NCI-H1092 (cell line): ENCODE measurements around the gene RNF224.

Experiments used
- DNase-seq: peaks from one replicate; lab custom pipeline; 2025; lab: John Stamatoyannopoulos, UW

Gene RNF224

DNA sequence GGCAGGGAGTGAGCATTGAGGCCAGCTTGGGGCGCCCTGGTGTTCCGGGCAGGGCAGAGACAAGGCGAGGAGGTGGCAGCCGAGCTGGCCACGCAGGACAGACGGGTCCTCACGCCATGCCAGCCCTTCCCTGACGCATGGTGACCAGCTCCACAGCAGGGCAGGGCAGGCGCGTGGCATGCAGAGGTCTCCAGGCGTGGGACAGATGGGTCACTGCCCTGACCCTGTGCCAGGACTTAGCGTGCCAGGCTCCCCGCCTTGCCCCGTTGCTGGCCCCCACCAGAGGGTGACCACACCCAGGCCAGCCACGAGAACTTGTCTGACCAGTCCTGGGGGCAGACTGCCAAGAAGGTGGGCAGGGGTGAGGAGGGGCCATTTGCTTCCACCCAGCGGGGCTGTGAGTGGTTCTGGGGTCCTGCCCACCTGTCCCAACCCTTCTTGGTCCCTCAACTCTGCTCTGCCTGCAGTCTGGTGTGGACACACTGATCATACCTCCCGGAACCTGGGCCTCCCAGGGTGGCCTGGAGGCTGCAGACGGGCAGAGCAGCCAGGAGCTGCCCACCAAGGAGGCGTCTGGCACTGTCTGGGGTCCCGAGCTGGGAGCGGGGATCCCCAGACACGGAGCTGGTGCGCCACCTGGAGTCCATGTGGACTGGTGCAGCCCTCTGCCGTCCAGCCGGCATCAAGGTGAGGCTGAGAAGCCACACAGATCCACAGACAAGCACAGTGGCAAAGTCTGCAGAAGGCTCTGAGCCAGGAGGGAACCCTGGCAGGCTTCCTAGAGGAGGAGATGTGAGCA, at the start of gene RNF224:
RNF224 (plus strand) TSS at position 449 of the 799 bp plus-strand sequence. CDS start 834 bp downstream, outside the sequence.
- DNase-seq, result peak; percentile 60

DNA sequence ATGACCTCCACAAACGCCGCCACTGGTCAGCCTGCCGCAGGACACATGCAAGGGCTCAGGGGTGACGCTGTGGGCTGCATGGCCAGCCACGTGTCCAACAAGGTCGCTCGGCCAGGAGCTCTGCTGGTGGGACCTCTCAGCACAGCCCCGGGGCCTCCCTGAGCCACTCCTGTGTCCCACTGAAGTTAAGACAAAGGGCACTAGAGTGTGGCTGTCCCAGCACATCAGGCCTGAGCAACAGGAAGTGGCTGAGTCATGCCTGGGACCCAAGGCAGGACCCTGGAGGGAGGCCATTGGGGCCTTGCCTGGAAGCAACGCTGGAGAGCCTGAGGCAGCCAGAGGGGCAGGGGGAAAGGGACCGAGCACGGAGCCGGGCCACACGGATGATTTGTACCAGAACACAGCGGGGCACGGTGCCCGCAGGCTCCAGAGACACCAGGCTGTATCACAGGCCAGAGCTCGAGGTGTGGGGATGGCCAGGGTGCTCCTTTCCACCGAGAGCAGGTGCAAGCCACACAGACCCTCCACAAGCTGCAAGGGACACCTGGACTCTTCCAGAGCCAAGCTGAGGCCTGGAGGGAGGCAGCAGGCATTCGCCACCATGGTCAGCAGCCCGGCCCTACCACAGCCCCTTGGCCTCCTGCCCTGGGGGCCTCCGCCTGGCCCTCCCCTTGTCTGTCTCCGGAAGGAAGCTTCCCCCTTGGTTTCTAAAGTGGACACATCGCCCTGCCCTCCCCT, 48.9 kb upstream of the RNF224 start:
- no peak for DNase-seq

DNA sequence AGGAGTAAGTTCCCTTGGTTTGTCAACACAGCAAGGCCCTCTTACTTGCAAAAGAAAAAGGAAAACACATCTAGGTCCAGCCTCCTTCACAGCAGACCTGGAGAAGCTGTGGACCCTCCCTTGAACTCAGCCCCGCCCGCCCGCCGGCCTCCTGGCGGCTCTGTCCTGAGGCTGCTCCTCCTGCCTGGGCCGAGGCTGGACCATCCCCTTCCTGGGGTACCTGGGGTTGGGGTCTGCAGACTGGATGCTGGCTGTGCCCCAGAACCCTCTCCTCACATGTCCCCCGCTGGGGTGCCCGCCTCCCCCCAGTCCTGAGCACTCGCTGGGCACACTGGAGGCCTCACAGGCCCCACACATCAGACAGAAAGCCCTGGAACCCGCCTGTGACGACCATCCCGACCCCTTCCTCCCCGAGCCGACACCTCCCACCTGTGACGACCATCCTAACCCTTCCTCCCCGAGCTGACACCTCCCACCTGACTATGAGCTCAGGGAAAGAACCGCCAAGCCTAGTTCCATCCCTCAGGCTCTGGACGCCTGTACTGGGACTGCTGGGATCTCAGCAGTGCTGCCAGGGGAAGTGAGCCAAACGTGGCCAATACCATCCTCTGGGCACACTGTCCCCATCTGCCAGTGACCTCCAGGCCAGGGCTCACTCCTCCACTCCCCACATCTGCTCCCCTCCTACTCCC, 48.2 kb upstream of the RNF224 start:
- DNase-seq, result no peak

DNA sequence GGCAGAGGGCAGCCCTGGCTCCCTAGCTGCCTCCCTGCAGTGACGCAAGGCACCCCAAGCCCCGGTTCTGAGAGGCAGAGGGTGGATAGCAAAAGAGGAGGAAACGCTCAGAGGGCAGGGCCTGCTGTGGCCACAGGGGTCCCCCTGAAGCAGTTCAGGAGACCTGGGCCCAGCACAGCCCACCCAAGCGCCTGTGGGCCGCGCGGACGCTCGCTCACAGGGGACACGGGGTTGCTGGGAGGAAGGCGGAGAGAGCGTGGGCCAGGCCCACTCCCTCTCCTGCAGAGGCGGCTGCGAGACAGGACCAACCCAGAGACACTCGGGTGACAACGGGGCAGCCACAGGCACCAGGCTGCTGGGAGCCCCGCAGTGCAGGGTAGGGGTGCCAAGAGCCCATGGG, 47.5 kb upstream of the RNF224 start:
- DNase-seq, result no peak

DNA sequence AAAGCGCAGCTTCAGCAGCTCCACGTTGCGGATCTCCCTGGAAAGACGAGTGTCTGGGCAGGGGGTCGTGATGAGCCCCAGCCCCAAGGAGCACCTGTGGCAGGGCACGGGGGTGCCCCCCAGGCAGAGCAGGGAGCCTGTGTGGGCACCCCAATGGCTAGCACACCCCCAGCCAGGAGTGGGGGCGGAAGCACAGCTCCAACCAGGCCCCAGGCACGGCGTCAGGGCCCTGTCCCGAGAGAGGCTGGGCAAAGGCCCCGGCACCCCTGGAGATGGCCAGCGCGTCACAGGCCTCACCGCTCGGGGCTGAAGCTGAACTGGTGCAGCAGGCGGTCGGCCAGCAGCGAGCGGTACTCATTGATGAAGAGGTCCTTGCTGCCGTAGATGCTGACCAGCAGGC, 46.8 kb upstream of the RNF224 start:
- no peak for DNase-seq

DNA sequence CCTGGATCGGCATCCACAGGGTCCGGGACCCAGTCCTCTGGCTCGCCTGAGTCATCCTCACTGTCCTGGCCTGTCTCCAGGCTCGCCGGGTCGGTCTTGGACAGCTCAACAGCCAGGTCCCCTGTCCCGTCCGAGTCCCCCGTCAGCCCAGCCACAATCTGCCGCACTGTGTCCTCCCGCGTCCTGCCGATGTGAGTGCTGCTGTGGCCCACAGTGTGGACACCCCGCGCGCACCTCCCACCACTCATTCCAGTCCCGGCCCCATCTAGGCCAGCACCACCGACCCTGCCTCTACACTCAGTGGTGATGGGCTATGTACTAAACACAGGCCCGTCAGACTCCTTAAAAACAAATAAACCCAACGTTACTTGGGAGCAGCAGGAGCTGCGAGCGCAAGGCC, 45.6 kb upstream of the RNF224 start:
- no peak for DNase-seq

DNA sequence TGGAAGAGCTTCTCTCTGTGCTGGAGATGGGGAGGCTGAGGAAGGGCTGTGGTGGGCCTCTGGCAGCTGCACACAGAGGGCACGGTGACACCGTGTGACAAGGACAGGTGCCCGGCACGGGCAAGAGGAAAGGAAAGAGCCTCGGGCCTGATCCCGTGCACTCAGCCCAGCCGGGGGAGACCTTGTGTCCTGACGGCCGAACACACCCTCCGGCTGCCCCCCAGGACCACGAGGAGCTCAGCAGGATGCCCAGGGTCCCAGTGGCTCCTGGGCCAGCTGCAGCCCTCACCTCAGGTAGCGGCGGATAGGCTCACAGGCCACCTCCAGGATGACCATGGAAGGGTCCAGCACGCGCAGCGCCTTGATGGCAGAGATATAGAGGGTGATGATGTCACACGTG, 44.5 kb upstream of the RNF224 start:
- no peak for DNase-seq

DNA sequence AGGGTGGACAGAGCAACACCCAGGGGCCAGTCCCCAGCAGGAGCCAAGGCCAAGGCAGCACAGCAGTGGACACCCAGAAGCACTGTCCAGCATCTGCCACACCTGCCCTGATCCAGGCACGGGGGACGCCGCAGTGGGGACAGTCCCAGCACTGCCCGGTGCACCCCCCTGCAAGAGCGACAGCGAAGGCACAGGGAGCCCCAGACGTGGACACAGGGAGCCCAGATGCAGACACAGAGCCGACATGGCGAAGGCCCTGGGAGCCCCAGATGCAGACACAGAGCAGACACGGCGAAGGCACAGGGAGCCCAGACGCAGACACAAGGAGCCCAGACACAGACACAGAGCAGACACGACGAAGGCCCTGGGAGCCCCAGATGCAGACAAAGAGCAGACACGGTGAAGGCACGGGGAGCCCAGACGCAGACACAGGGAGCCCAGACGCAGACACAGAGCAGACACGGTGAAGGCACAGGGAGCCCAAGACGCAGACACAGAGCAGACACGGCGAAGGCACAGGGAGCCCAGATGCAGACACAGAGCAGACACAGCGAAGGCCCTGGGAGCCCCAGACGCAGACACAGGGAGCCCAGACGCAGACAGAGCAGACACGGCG, 43.2 kb upstream of the RNF224 start:
- DNase-seq, result no peak

DNA sequence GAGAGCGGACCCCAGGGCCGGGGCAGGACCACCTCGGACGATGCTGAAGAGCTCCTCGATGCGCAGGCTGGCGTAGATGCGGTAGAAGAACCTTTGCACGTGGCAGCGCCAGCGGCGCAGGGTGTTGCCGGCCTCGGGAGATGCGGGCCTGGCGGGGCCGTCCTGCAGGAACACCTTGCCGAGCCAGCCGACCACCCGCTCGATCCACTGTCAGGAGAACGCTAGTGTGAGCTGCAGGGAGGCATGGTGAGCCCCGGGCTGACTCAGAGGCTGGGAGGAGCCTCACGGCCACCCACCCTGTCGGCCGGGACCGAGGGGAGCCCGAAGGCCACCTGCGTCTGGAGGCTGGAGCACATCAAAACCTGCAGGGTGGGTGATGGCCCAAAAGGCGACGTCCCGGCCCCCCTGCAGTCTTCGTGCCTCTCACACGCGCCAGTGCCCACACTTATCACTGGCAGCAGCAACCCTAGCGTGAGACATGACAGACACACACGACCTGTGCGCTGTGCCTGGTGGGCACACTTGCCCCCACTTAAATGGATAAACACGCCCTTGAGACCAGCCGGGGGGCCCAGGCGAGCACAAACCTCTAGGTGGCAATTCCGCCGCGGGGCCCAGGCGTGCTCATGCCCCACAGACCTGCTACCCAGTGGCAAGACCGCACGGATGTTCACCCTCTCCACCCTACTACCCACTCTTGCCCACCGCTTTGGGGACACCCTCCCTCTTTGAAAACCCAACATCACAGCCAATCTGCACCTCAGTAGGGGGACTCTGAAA, 42.2 kb upstream of the RNF224 start:
- no peak for DNase-seq

DNA sequence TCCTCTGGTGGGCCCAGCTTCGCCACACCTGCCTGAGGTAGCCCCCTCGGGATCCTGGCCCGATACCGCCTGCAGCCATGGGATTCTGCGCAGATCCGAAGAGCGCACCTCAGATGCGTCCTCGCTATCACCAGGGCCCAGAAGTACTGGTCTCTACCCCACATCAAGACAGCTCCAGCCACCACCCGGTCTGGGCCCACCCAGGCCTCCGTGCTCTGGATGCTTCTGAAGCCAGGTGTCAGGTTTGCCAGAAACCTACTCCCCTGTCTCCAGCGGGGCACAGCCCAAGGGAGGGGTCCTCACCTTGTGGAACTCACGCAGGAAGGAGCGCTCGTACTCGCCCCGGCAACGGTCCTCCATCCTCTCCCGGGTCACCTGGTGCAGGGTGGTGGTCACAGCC, 41.4 kb upstream of the RNF224 start:
- DNase-seq, result no peak

DNA sequence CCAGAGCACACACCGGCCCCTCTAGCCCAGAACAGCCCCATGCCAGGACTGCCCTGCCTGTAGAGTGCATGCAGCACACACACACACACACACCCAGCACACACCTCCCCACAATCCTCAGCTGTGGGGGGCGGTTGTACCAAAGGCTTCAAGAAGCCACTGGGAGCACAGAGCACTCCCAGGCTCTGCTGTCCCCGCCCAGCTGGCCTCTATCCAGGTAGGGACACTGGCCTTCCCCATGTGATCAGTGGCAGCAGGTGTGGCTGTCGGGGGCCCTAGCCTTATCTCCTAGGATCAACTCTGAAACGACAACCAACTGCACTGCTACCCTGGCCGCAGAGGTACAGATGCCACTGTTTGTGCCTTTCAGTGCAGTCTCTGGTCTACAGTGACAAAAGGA, 40.9 kb upstream of the RNF224 start:
- no peak for DNase-seq

DNA sequence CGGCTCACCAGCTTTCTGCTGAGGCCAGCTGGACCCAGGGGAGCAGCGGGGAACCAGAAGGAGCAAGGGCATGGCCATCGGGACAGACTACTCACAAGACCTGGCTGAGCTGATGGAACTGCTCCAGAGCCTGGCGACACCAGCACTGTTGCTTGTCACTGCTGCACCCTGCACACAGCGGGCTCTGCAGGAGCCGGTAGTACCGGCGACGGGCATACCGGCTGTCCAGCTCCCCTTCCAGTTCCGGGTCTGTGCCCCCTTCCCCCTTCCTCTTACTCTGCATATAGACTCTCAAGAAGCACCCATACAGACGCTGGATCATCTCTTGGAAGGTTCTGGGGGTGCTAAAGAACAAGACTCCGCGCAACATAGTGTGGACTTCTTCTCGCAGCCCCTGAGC, 39.9 kb upstream of the RNF224 start:
- DNase-seq, result no peak

DNA sequence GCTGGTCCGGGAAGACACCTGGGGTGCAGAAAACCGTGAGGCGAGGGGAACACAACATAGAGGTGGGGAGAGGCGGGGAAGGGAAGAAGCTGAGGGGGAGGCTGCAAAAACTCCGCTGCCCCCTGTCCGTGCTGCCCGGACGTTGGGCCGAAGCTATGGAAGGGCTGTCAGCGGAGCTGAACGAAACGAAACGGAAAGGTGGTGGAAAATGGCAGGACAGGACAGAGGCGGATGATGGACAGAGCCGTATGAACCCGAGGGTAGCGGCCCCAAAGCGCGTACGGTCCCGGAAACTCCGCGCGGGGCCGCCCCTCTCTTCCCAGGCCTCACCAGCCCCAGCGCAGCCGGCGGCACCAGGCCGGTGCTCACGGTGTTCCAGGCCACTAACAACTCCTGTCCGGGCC, 39.2 kb upstream of the RNF224 start:
- no peak for DNase-seq

DNA sequence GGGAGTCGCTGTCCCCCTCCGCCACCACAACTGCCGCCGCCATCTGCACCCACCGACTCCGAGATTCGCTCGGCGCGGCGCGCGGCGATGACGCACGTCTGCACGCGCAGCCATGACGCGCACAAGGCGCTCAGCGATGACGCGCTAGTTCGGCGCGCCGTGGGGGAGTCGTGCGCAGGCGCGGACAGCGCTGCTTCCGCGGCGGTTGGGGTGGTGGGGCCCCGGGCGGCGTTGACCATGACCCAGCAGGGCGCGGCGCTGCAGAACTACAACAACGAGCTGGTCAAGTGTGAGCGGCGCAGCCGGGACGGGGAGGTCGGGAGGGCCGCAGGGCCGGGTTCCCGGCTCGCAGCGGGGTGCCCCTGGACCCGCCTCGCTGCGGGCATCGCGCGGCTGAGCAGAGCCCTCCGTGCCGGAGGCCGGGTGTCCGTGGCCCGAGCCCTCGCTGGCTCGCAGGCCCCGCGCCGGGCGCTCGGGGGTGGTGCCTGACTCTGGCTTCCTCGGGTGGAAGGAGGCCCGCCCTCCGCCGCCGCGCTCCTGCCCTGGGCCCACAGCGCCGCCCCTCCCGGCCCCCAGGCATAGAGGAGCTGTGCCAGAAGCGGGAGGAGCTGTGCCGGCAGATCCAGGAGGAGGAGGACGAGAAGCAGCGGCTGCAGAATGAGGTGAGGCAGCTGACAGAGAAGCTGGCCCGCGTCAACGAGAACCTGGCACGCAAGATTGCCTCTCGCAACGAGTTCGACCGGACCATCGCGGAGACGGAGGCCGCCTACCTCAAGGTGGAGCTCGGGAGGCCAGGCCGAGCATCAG, 38.6 kb upstream of the RNF224 start, which contains the start of the genes ANAPC2 and SSNA1:
ANAPC2 (minus strand) TSS at position 71 of the 807 bp plus-strand sequence; CDS start at position 43, 28 bp downstream.
SSNA1 (plus strand) TSS at position 187 of the 807 bp plus-strand sequence; CDS start at position 238, 51 bp downstream.
- peak; percentile 87 for DNase-seq

DNA sequence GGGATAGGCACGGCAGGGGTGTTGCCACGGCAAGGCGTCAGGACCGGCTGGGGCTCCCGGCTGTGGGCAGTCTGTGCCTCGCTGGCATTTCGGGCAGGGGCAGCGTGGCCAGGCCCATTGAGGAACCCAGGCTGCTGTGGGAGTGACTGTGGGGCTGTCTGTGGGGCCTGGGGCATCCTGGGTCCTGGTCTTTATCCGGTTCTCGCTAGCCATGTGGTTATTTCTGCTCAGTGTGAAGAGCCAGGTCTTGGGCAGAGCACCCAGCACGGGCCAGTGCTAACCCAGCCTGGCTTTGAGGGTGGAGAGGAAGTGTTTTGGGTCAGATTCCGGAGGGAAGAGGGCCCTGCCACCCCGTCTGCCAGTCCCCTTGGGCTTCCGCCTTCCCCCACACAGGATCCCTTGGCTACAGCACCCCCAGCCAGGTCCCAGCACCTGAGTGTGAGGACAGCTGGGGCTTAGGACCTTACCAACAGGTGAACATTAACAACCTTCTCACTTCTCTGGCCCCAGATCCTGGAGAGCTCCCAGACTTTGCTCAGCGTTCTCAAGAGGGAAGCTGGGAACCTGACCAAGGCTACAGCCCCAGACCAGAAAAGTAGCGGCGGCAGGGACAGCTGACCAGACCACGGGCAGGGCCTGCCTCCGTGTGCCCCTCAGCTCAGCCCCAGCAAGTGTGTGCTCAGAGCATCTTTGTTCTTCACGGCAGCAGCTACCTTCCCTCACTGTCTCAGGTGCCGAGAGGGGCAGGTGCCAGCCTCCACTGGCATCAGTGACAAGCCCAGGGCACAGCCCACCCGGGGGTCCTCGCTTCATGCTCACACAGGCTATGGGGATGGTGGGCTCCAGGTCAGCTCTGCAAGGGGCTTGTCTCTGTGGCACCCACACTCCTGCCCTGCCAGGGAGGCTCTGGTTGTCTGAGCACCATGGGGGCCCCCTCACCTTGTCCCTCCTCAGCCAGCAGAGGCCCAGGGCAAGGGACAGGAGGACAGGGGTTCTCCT, 37.7 kb upstream of the RNF224 start:
- DNase-seq, result no peak

DNA sequence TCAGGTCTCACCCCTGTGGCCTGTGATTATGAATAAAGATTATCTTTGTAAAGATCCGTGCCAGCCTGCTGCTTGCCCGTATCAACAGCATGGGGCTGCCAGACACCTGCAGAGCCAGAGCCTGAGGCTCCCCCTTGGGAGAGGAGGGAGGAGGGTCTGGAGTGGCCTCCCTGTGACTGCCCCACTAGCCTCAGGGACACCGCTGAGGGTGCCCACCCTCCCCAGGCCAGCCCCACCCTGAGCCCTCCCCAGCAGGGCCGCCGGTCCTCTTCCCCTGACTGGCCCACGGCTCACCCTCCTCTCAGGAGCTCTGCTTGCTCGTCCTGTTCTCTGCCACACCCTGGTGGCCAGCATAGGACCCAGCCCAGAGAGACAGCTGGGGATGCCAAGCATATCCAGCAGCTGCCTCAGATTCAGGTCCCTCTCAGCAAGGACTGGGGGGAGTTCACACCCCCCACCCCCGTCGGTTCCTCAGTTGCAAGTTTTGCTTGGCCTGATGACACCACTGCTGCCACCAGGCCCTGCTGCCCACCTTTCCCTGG, 36.9 kb upstream of the RNF224 start:
- no peak for DNase-seq

DNA sequence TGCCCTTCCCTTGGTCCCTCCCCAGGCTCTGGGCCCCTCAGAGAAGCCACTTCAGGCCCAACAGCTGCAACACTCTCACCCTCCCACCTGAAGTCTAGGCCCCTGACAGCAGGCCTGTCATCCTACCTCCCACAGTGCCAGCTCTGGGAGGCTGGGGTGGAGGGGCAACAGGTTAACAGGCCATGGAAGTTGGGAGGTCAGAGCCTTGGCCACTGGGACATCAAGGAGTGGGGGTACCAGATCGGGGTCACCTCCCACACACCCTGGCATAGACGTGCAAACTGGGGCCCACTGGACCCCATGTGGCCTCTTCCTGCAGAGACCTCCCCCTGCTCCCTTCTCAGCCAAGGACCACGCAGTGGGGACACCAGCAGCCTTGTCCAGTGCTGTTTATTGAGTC, 36.1 kb upstream of the RNF224 start:
- no peak for DNase-seq

DNA sequence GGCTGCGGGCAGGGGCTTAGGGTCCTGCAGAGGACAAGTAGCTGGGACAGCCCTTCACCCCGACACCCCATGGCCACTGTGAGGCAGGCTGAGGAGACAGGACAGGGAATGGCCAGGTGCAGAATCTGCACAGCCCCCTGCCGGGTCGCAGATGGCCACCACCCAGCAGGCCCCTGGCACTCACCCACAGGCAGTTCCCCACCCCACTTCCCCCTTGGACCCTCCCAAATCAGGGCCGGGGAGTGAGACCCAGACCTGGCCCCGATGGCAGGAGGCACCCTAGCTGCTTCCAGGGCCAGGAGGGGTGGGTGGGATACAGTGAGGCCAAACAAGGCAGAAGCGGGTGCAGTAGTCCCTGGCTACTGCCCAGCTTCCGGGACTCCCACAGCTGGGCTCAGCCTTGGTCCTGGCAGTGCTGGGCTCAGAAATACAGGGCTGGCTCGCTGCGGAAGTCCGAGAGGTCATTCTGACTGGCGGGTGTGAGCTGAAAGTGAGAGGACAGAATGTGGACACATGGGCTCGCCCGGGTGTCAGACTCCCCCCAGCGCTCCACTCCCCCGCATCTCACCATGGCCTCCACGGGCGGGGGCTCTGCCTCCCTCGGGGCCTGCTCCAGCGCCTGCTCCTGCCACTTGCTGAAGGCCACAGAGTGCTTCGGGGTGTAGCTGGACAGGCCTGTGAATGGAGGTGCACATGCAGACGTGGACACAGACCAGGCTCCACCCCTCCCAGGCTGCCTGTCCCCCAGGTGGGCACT, 35.4 kb upstream of the RNF224 start:
- no peak for DNase-seq
